ENCODE measurements around the gene MRPL17.

DNA sequence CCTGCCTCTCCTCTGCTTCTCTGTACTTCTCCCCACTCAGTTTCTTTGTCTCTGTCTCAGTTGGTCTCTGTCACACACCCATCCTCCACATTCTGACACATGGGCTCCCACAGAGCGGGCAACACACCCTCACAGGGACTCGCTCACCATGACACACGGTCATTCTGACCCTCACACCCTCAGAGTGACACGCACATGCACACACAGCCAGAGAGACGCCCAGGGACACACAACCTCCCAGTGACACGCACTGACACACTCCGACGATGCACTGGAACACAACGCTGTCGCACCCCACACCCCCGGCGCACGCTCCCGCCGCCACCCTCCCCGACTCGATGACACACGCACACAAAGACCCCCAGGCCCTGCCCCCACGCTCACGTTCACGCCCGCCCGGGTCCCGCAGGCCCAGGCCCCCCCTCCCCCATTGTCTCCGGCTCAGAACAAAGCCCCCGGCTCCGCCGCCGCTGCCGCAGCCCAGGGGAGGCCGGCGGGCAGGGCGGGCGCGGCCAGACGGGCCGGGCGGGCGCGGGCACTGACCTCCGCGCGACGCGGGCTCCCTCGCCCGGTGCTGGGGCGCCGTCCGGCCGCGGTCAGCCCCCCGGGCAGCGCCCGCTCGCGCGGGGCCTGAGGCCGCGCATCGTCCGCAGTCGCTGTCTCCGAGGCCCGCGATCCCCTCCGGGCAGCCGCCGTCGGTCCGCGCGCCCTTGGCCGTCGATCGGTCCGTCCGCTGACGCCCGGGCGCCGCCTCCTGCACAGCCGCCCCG lies 27.9 kb downstream of the MRPL17 start:
- TF ChIP-seq CTCF (conservative IDR thresholded peaks at IDR 0.05; ENCODE audit: low read depth, low read length) (no peak), EZH2 (IDR thresholded peaks at IDR 0.05; ENCODE audit: low read length, unreplicated experiment) (no peak), EZH2phosphoT487 (IDR thresholded peaks at IDR 0.05; ENCODE audit: borderline replicate concordance, low read length) (no peak)
